Activated T-cell treated with anti-CD3 and anti-CD28 coated beads for 1 hour (primary cell): ENCODE measurements around the gene ZNF22.

Experiments used
- DNase-seq: peaks from one replicate; pipeline ENCODE4 v3.0.0-alpha.2; 2020; ENCODE audit warnings: low read depth

ZNF22 gene

GRCh38 chr10:45000752-45001380 lies at the start of gene ZNF22:
Gene ZNF22, plus strand, starts transcription at chr10:45000923. Its CDS starts 2,446 bp downstream, at chr10:45003369.
- peak; percentile 54 for DNase-seq

- no peak for DNase-seq
Observed at GRCh38 chr10:44951576-44952226, 49.0 kb upstream of the ZNF22 start.

DNA sequence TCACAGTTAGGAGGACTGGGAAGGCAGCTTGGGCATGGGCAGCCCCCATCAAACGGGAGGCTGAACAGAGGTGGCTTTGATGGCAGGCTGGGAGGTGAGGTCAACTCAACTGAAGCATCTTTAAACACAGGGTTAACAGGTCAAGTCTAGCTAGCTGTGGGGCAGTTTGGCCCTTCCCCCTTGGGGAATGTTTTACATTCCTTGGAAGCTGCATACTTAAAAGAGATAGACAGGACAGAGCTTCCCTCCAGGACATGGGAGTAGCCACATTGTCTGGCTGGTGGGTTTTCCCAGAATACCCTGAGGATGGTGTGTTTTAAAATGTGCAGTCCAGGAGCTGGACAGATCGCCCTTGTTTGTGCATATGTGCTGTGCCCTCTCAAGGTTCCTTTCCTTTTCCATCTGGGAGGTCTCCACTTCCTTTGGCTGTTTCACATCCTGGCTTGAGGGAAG lies 47.9 kb upstream of the ZNF22 start:
- no peak for DNase-seq

DNA sequence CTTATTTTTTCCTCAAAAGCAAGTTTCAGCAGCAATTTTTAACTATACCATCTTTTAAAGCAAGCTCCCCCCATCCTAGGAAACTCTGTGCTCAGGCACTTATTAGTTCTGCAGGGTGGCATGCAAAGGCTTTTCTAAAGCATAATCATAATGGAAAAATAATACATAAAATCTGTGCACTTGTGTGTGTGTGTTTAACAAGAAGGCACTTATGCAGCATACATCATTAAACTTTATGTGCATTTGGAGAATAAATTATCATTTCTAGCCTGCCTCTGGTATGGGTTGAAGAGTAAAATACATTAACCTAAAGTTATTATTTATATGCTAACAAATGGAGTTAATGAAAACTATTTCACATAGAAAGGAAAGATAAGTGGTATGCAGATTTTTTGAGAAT lies 46.7 kb upstream of the ZNF22 start:
- no peak for DNase-seq

DNA sequence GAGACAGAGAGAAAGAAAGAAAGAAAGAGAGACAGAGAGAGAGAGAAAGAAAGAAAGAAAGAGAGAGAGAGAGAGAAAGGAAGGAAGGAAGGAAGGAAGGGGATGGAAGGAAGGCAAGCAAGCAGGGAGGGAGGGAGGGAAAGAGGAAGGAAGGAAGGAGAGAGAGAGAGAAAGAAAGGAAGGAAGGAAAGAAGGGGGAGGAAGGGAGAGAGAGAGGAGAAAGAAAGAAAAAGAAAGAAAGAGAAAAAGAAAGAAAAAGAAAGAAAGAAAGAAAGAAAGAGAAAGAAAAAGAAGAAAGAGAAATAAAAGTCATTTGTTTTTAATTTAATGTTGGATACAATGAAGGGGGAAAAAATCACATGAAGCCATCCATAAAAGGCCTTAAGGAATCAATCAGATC lies 45.8 kb upstream of the ZNF22 start:
- no peak for DNase-seq

DNA sequence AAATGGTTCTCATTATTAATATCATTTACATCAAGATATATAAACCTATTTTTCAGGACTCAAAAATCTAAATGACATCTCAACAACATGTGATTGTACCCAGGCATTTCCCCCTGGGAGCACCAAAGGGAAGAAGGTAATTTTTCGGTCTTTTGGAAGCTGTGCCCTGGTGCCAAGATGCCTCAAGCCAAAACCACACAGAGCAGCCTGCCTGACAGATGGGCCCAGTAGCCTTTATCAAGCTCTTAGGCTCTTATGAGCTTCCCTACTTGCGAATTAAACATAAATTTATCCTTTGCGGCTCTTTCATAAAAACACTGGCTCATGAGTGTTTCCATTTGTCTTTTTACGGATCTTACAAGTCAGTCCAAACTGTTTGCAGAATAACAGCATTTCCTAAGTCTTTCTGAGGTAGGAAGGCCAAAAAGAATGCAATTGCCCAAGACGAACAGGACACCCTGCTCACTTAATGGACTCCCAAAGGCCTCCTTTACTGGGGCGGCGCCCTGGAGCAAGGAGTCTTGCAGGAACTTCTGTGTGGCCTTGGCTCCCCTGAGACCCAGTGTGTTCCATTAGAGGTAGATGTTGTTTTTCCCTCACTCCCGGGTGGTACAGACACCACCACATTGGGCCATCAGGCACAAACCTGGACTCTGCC lies 45.2 kb upstream of the ZNF22 start:
- DNase-seq = no peak

- DNase-seq = no peak
Observed at GRCh38 chr10:44956226-44956625, 44.5 kb upstream of the ZNF22 start.

GRCh38 chr10:44956717-44957706 lies 43.7 kb upstream of the ZNF22 start:
- DNase-seq = no peak

GRCh38 chr10:44958196-44958897 lies 42.4 kb upstream of the ZNF22 start:
- no peak for DNase-seq

DNA sequence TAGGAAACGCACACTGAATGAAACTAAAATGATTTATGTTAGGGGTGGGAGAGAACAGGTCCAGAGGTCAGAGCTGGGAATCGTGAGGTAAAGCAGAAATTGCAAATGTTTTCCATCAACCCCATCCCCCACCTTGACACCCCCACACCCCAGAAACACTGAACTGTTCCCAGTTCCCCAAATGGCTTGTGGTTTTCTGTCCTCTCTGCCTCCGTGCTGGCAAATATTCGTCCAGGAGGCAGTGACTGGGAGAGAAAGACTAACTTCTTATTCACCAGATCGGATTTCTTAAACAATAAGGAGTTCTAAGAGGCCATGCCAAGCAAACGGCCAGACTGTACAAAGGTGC lies 41.9 kb upstream of the ZNF22 start:
- DNase-seq = no peak

GRCh38 chr10:44959247-44960087 lies 41.3 kb upstream of the ZNF22 start, which contains the start of gene RASSF4:
Gene RASSF4, plus strand, starts transcription at chr10:44959802. Its CDS starts 10,401 bp downstream, at chr10:44970203.
- DNase-seq = peak; percentile 92

DNA sequence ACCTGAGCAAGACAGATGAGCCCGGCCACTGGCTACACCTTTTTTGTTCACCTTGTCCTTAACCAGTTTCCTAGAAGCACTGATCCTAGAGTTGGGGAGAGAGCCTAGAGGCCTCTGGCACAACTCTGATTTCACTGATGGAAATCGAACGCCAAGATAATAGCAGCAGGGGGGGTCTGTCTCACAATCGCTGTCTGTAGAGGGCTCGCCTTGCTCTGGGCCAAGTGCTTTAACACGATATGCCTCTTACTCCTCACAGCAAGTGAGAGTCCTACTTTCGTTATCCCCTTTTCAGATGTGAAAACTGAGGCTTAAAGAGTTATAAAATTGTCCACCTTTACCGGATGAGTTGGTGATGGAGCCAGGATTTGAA lies 40.6 kb upstream of the ZNF22 start:
- no peak for DNase-seq

DNA sequence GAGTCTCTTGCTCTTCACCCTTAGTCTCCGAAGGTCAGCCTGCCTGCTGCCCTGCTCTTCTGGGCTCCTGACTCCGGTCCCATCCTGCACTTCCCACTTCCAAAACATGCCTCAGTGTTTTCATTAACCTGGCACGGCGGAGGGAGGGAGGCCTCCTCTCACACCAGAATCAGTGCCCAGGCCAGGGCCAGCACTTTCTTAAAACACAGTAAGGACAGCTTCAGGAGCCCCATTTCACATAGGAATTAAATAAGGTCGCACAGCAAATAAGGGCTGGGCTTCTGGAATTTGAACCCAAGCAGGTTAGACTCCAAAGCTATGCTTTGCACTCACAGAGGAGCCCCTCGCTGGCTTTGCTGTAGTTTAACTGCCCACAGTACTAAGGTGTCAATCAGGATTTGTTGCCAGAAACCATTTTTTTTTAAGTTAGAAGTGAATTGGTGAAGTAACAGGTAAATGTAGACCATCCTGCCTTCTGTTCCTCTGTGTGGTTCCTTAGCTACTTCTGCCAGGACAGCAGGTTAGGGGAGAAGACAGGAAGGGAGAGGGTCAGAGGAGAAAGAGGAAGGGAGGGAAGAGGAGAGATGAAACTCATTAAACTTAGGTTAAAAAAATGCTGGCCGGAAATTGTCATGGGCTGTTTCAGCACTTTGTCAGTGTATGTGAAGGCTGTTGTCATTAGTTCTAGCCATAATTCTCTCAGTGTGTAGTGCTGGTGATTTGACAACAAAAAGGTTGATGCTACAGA lies 40.1 kb upstream of the ZNF22 start:
- DNase-seq = no peak

DNA sequence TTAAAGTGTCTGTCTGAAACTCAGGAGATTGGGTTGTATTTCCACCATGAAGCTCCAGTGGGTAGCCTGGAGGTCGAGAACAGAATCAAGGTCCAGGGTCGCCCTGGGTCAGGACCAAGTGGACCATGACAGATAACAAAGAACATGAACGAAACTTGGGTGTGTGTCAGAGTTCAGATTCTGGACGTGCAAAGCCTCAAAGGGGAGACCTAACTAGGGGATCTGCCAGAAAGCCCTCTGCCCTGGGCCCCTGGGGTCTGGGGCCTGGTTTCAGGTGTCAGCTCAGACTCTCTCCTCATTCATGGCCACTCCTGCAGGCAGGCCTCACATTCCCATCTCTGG lies 39.5 kb upstream of the ZNF22 start:
- DNase-seq = no peak

DNA sequence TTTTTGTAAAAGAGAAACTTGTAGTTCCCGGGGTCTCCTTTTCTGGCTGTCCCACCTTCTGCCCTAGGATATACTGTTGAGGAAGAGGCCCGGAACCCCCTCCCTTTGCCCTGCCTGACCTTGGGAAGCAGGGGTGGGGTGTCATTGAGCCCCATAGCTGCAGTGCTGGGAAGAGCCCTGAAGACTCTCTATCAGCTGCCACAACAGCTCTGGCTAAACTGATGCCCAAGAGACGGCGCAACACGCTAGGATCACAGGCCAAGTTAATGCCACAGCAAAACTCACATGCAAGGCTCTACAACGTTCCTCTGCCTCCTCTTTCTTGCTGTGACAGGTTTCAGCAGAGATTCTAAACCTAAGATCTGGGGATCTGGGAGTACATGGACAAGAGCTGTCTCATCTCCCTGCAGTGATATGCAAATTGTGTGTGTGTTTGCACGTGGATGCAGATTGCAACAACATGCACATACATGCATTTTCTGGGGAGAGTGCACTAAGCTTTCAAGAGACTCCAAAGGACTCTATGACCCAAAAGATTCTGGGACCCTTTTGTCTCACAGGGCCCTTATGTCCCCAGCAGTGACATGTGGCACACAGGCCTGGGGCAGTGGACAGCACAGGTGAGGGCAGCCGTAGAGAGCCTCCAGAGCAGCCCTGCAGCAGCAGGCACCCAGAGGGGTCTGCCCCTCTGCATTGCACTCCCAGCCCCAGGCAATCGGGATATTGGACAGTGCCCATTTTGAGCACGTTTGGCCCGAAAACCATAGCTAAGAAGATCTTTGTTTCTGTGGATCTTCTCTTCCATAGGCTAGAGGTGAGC lies 38.6 kb upstream of the ZNF22 start:
- DNase-seq = no peak

GRCh38 chr10:44962870-44963738 lies 37.6 kb upstream of the ZNF22 start:
- DNase-seq = no peak

DNA sequence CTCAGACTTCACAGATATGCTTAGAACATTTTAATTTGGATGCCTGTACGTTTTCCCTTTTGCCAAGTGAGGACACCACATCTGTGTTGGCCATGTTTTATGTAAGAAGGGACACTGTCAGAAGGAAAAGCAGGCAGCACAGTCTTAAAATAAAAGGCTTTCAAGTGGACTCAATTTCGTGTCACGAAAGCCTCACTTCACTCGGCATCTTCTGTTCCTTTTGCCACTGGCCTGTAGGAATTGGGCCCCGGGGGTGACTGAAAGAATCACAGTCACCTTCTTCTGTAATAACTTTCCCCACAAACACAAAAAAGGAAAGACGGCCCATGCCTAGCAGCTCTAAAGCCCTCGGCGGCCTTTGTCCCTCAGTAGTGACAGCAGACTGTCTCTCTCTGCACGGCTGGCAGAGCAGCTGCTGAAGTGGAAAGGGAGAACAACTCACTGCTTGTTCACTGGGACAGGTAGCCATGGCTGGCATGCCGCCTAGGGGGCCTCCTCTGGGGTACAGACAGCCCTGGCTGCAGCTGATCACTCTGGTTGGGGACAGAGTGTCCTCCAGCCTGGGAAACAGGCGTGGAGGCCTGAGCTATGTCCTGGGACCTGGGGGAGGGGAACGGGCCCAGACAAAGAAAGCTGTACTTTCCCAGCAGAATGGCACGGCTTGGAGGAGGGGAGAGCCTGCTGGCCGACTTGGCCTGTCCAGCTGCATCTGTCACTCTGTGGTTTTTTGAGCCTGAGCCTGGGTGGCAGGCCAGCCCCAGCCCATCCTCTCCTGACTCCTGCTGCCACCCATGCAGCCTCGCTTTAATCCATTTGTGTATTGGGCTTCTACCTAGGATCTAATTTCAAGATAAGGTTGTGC lies 36.7 kb upstream of the ZNF22 start:
- no peak for DNase-seq
